WTC11 (cell line): Measurements from ENCODE around the gene IFT20. TPM values are rescaled to one million over a fixed set of nuclear protein-coding genes. Genes with fewer than 3 reads are reported as not detected.

ENCODE experiments used
- ATAC-seq: fragments of 200-7000 bp; cut with Tn5 transposase; 2 replicates; pipeline ENCODE4 v1.10.0; 2021; ENCODE audit warnings: mild to moderate bottlenecking, moderate library complexity
- CTCF ChIA-PET: fragments of 300-600 bp; sonication (Branson Sonifier 250); formaldehyde crosslinking; loops from one replicate; lab custom pipeline; 2021; ENCODE audit warnings: antibody characterized with exemption; lab: Charles Lee
- POLR2A ChIA-PET: fragments of 350-600 bp; sonication (Branson Sonifier 250); formaldehyde crosslinking; loops from one replicate; lab custom pipeline; 2021; ENCODE audit warnings: antibody characterized with exemption; lab: Charles Lee
- DNase-seq: peaks from one replicate; pipeline ENCODE4 v3.0.0; 2021; ENCODE audit warnings: low spot score
- H3K27ac Mint-ChIP-seq: 2 replicates; pipeline ENCODE4 v1.8.0; 2021; ENCODE audit warnings: mixed read lengths
- H3K27me3 Mint-ChIP-seq: 2 replicates; pipeline ENCODE4 v1.8.0; 2021; ENCODE audit warnings: low read depth, mild to moderate bottlenecking, moderate library complexity, mixed read lengths
- H3K36me3 Mint-ChIP-seq: 2 replicates; pipeline ENCODE4 v1.8.0; 2021; ENCODE audit warnings: mixed read lengths
- H3K4me1 Mint-ChIP-seq: 2 replicates; pipeline ENCODE4 v1.8.0; 2022; ENCODE audit warnings: mixed read lengths
- H3K4me3 Mint-ChIP-seq: 2 replicates; pipeline ENCODE4 v1.8.0; 2021; ENCODE audit warnings: mild to moderate bottlenecking, moderate library complexity, mixed read lengths
- H3K9me3 Mint-ChIP-seq: 2 replicates; pipeline ENCODE4 v1.8.0; 2021; ENCODE audit warnings: mixed read lengths
- ATF3 ChIP-seq: sonication (generic); formaldehyde crosslinking; conservative IDR thresholded peaks from 2 replicates; pipeline ENCODE4 v1.8.1; 2022; ENCODE audit warnings: mild to moderate bottlenecking, missing genetic modification reagents
- CREM ChIP-seq: sonication (generic); formaldehyde crosslinking; IDR thresholded peaks from 2 replicates; pipeline ENCODE4 v1.8.1; 2022; ENCODE audit warnings: mild to moderate bottlenecking, missing genetic modification reagents, moderate library complexity
- ELF4 ChIP-seq: sonication (generic); formaldehyde crosslinking; IDR thresholded peaks from 2 replicates; pipeline ENCODE4 v1.8.1; 2022; ENCODE audit warnings: low read depth, mild to moderate bottlenecking, moderate library complexity, missing genetic modification reagents
- ETV6 ChIP-seq: sonication (generic); formaldehyde crosslinking; IDR thresholded peaks from 2 replicates; pipeline ENCODE4 v1.8.1; 2022; ENCODE audit warnings: mild to moderate bottlenecking, missing genetic modification reagents
- FOXP1 ChIP-seq: sonication (generic); formaldehyde crosslinking; IDR thresholded peaks from 2 replicates; pipeline ENCODE4 v1.8.0; 2022; ENCODE audit warnings: missing genetic modification reagents, mild to moderate bottlenecking, moderate library complexity, borderline replicate concordance
- GRHL2 ChIP-seq: fragments of 250-450 bp; sonication (Bioruptor Pico); IDR thresholded peaks from 2 replicates; pipeline ENCODE4 v1.8.0; 2022; ENCODE audit warnings: mild to moderate bottlenecking, moderate library complexity; ENCODE audit not compliant: insufficient replicate concordance, severe bottlenecking
- MXD4 ChIP-seq: fragments of 250-450 bp; sonication (Bioruptor Pico); IDR thresholded peaks from 2 replicates; pipeline ENCODE4 v1.8.0; 2021; ENCODE audit warnings: mild to moderate bottlenecking, moderate library complexity, borderline replicate concordance
- SMAD3 ChIP-seq: sonication (generic); formaldehyde crosslinking; IDR thresholded peaks from 2 replicates; pipeline ENCODE4 v1.8.0; 2022; ENCODE audit warnings: missing genetic modification reagents, mild to moderate bottlenecking, borderline replicate concordance
- SMAD4 ChIP-seq: sonication (generic); formaldehyde crosslinking; IDR thresholded peaks from 2 replicates; pipeline ENCODE4 v1.8.0; 2022; ENCODE audit warnings: mild to moderate bottlenecking, missing genetic modification reagents
- TEAD1 ChIP-seq: sonication (generic); formaldehyde crosslinking; IDR thresholded peaks from 2 replicates; pipeline ENCODE4 v1.8.0; 2022; ENCODE audit warnings: mild to moderate bottlenecking, missing genetic modification reagents
- TEAD4 ChIP-seq: sonication (generic); formaldehyde crosslinking; IDR thresholded peaks from 2 replicates; pipeline ENCODE4 v1.8.0; 2022; ENCODE audit warnings: mild to moderate bottlenecking, missing genetic modification reagents
- total RNA-seq: library from RNA; stranded (reverse); gene quantifications from 3 replicates; pipeline ENCODE4 v1.2.3, GENCODE V29; 2021
- TF ChIP-seq, protein P1 (sequence below): fragments of 250-450 bp; sonication (Bioruptor Pico); IDR thresholded peaks from 2 replicates; pipeline ENCODE4 v1.9.0; 2021; ENCODE audit warnings: mild to moderate bottlenecking
- TF ChIP-seq, protein P2 (sequence below): sonication (generic); formaldehyde crosslinking; IDR thresholded peaks from 2 replicates; pipeline ENCODE4 v1.8.1; 2022; ENCODE audit warnings: missing genetic modification reagents, borderline replicate concordance
- TF ChIP-seq, protein P3 (sequence below): sonication (generic); formaldehyde crosslinking; IDR thresholded peaks from 2 replicates; pipeline ENCODE4 v1.8.0; 2023; ENCODE audit warnings: missing genetic modification reagents, mild to moderate bottlenecking, borderline replicate concordance
- TF ChIP-seq, protein P4 (sequence below): sonication (generic); formaldehyde crosslinking; conservative IDR thresholded peaks from 2 replicates; pipeline ENCODE4 v1.8.1; 2023; ENCODE audit warnings: mild to moderate bottlenecking, low read depth, missing genetic modification reagents, moderate library complexity
- TF ChIP-seq, protein P5 (sequence below): sonication (generic); formaldehyde crosslinking; IDR thresholded peaks from 2 replicates; pipeline ENCODE4 v1.8.1; 2023; ENCODE audit warnings: mild to moderate bottlenecking, moderate library complexity, missing genetic modification reagents

Gene IFT20
- total RNA-seq, 1 experiment from 2014 or later = 17.6 TPM

DNA sequence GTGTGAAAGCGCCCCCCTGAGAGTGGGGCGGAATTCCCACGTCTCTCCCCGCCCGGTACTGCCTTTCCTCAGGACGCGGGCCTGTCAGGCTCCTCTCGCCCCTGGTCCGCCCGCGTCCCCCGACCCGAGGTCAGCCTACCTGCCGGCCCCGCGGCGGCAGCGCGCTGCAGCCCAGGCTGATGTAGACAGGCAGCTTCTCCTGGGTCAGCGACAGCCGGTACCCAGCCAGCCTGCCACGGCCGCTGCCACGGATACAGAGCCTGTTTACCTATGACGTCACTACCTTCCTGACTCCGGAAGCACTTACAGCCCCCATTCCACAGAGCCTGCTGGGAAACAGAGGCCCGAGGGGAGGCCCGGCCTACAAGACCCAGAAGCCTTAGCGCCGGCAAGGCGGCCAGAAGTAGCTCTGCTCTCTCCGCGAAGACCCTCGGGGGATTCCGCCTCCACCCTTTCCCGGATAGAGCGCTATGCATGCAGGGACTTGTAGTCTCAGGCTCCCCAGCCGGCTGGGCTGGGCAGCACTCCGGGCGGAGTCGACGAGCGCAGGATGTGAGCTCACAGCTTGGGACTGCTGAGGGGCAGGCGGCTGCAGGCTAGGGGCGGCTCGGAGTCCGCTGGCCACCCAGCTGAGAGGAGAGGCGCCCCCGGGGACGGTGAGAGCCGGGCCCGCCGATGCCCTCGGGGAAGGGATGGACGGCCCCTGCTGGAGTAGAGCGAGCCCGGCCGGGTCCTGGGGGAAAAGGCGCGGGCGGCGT is at the start of gene IFT20, which contains the start of gene TNFAIP1 (continued):
- TF ChIP-seq, protein P1, sequence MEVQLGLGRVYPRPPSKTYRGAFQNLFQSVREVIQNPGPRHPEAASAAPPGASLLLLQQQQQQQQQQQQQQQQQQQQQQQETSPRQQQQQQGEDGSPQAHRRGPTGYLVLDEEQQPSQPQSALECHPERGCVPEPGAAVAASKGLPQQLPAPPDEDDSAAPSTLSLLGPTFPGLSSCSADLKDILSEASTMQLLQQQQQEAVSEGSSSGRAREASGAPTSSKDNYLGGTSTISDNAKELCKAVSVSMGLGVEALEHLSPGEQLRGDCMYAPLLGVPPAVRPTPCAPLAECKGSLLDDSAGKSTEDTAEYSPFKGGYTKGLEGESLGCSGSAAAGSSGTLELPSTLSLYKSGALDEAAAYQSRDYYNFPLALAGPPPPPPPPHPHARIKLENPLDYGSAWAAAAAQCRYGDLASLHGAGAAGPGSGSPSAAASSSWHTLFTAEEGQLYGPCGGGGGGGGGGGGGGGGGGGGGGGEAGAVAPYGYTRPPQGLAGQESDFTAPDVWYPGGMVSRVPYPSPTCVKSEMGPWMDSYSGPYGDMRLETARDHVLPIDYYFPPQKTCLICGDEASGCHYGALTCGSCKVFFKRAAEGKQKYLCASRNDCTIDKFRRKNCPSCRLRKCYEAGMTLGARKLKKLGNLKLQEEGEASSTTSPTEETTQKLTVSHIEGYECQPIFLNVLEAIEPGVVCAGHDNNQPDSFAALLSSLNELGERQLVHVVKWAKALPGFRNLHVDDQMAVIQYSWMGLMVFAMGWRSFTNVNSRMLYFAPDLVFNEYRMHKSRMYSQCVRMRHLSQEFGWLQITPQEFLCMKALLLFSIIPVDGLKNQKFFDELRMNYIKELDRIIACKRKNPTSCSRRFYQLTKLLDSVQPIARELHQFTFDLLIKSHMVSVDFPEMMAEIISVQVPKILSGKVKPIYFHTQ (CRISPR knock-in tag) = no peak
- TF ChIP-seq, protein P2, sequence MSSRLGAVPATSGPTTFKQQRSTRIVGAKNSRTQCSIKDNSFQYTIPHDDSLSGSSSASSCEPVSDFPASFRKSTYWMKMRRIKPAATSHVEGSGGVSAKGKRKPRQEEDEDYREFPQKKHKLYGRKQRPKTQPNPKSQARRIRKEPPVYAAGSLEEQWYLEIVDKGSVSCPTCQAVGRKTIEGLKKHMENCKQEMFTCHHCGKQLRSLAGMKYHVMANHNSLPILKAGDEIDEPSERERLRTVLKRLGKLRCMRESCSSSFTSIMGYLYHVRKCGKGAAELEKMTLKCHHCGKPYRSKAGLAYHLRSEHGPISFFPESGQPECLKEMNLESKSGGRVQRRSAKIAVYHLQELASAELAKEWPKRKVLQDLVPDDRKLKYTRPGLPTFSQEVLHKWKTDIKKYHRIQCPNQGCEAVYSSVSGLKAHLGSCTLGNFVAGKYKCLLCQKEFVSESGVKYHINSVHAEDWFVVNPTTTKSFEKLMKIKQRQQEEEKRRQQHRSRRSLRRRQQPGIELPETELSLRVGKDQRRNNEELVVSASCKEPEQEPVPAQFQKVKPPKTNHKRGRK = no peak
- TF ChIP-seq ATF3 (CRISPR knock-in tag) = no peak
- no peak for TF ChIP-seq SMAD3
- peak; percentile 98 for TF ChIP-seq CREM (CRISPR knock-in tag)
- TF ChIP-seq ELF4 (CRISPR knock-in tag) = no peak
- TF ChIP-seq MXD4 = no peak
- no peak for TF ChIP-seq SMAD4 (CRISPR knock-in tag)
- no peak for TF ChIP-seq GRHL2 (CRISPR knock-in tag)
- TF ChIP-seq, protein P3, sequence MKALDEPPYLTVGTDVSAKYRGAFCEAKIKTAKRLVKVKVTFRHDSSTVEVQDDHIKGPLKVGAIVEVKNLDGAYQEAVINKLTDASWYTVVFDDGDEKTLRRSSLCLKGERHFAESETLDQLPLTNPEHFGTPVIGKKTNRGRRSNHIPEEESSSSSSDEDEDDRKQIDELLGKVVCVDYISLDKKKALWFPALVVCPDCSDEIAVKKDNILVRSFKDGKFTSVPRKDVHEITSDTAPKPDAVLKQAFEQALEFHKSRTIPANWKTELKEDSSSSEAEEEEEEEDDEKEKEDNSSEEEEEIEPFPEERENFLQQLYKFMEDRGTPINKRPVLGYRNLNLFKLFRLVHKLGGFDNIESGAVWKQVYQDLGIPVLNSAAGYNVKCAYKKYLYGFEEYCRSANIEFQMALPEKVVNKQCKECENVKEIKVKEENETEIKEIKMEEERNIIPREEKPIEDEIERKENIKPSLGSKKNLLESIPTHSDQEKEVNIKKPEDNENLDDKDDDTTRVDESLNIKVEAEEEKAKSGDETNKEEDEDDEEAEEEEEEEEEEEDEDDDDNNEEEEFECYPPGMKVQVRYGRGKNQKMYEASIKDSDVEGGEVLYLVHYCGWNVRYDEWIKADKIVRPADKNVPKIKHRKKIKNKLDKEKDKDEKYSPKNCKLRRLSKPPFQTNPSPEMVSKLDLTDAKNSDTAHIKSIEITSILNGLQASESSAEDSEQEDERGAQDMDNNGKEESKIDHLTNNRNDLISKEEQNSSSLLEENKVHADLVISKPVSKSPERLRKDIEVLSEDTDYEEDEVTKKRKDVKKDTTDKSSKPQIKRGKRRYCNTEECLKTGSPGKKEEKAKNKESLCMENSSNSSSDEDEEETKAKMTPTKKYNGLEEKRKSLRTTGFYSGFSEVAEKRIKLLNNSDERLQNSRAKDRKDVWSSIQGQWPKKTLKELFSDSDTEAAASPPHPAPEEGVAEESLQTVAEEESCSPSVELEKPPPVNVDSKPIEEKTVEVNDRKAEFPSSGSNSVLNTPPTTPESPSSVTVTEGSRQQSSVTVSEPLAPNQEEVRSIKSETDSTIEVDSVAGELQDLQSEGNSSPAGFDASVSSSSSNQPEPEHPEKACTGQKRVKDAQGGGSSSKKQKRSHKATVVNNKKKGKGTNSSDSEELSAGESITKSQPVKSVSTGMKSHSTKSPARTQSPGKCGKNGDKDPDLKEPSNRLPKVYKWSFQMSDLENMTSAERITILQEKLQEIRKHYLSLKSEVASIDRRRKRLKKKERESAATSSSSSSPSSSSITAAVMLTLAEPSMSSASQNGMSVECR (CRISPR knock-in tag) = 0 out of 2 replicates have a peak, but pooled peaks have one; percentile 37
- TF ChIP-seq, all 79 proteins: peak for 18

DNA sequence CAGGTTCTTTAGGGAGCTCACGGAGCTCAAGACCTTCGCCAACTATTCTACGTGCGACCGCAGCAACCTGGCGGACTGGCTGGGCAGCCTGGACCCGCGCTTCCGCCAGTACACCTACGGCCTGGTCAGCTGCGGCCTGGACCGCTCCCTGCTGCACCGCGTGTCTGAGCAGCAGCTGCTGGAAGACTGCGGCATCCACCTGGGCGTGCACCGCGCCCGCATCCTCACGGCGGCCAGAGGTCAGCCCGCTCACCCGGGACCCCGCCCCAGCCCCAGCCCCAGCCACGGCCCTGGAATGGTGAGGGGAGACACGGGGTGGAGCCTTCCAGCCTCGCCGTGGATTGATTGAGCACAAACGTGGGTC is 49.7 kb upstream of the IFT20 start:
- peak; percentile 42 for DNase-seq
- CTCF ChIA-PET = interaction anchor here (1.0 to 6.9 kb wide), 8 partner anchors 17 to 732 kb away, joined by 3 to 63 read pairs (median 4); partner anchors contain the start of gene POLDIP2
- Mint-ChIP-seq H3K27me3 (peaks cover 78% of the 10 kb centered on the region), H3K27ac (no peak overlapping the region), H3K9me3 (no peaks in the 10 kb centered on the region), H3K4me1 (peaks cover 11% of the 10 kb centered on the region), H3K36me3 (peaks cover 2% of the 10 kb centered on the region; the same call in 1 of the 2 replicates), H3K4me3 (peak overlapping the region; percentile 89)
- peak; percentile 15; the same call in 1 of the 2 replicates for ATAC-seq
- POLR2A ChIA-PET = interaction anchor here (1.3 kb wide), 1 partner anchor 23 kb away, joined by 3 read pairs; no protein-coding TSS in a partner anchor
- TF ChIP-seq, protein P4, sequence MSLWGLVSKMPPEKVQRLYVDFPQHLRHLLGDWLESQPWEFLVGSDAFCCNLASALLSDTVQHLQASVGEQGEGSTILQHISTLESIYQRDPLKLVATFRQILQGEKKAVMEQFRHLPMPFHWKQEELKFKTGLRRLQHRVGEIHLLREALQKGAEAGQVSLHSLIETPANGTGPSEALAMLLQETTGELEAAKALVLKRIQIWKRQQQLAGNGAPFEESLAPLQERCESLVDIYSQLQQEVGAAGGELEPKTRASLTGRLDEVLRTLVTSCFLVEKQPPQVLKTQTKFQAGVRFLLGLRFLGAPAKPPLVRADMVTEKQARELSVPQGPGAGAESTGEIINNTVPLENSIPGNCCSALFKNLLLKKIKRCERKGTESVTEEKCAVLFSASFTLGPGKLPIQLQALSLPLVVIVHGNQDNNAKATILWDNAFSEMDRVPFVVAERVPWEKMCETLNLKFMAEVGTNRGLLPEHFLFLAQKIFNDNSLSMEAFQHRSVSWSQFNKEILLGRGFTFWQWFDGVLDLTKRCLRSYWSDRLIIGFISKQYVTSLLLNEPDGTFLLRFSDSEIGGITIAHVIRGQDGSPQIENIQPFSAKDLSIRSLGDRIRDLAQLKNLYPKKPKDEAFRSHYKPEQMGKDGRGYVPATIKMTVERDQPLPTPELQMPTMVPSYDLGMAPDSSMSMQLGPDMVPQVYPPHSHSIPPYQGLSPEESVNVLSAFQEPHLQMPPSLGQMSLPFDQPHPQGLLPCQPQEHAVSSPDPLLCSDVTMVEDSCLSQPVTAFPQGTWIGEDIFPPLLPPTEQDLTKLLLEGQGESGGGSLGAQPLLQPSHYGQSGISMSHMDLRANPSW (CRISPR knock-in tag) = no peak
- TF ChIP-seq FOXP1 (CRISPR knock-in tag) = no peak
- TF ChIP-seq TEAD4 (CRISPR knock-in tag) = no peak
- TF ChIP-seq, protein P5, sequence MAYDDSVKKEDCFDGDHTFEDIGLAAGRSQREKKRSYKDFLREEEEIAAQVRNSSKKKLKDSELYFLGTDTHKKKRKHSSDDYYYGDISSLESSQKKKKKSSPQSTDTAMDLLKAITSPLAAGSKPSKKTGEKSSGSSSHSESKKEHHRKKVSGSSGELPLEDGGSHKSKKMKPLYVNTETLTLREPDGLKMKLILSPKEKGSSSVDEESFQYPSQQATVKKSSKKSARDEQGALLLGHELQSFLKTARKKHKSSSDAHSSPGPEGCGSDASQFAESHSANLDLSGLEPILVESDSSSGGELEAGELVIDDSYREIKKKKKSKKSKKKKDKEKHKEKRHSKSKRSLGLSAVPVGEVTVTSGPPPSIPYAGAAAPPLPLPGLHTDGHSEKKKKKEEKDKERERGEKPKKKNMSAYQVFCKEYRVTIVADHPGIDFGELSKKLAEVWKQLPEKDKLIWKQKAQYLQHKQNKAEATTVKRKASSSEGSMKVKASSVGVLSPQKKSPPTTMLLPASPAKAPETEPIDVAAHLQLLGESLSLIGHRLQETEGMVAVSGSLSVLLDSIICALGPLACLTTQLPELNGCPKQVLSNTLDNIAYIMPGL = no peak
- 0 out of 2 replicates have a peak, but pooled peaks have one; percentile 4 for TF ChIP-seq CREM (CRISPR knock-in tag)
- TF ChIP-seq ETV6 (CRISPR knock-in tag) = no peak
- TF ChIP-seq TEAD1 (CRISPR knock-in tag) = no peak
